NCI-H1105 treated with DMSO at 0.1 percent for 48 hours (cell line): ENCODE measurements around the gene SPPL2B.

ENCODE experiments used
- DNase-seq: peaks from one replicate; lab custom pipeline; 2025; lab: John Stamatoyannopoulos, UW

SPPL2B gene

GRCh38 chr19:2355168-2356035 lies 26.9 kb downstream of the SPPL2B start:
- no peak for DNase-seq

GRCh38 chr19:2356036-2356646 lies 27.7 kb downstream of the SPPL2B start:
- no peak for DNase-seq

GRCh38 chr19:2357279-2358206 lies 29.1 kb downstream of the SPPL2B start:
- no peak for DNase-seq

DNA sequence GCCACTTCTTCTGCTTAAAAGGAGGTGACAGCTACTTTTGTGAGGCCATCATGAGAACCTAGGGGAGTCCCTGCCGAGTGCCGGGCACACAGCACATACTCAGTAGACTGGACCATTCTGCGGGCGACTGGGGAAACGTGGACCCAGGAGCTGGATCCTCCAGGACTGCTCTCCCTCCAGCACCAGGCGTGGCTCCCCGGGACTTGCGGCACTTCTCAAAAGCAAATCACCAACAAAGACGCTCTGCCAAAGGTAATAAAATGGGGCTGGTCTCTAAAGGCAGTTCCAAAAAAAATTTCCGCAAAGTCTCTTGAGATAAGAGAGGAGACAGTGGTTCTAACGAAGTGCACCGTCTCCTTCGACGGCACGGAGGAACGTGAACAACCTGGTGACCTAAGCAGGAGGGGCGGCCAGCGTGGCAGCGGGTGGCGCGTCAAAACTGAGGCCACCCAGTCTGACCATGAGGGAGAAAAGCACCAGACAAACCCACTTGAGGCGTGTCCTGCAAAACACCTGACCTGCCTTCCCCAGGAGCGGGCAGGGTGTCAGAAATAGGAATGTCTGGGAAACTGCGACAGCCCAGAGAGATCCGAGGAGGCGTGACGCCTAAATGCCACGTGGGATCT lies 30.2 kb downstream of the SPPL2B start:
- no peak for DNase-seq

- DNase-seq: no peak
Observed at GRCh38 chr19:2359992-2360685, 31.7 kb downstream of the SPPL2B start, which contains the start of gene TMPRSS9. Gene TMPRSS9, plus strand, starts transcription at chr19:2360265. Its CDS starts 29,521 bp downstream, at chr19:2389786.

- no peak for DNase-seq
Observed at GRCh38 chr19:2360833-2361232, 32.3 kb downstream of the SPPL2B start.

DNA sequence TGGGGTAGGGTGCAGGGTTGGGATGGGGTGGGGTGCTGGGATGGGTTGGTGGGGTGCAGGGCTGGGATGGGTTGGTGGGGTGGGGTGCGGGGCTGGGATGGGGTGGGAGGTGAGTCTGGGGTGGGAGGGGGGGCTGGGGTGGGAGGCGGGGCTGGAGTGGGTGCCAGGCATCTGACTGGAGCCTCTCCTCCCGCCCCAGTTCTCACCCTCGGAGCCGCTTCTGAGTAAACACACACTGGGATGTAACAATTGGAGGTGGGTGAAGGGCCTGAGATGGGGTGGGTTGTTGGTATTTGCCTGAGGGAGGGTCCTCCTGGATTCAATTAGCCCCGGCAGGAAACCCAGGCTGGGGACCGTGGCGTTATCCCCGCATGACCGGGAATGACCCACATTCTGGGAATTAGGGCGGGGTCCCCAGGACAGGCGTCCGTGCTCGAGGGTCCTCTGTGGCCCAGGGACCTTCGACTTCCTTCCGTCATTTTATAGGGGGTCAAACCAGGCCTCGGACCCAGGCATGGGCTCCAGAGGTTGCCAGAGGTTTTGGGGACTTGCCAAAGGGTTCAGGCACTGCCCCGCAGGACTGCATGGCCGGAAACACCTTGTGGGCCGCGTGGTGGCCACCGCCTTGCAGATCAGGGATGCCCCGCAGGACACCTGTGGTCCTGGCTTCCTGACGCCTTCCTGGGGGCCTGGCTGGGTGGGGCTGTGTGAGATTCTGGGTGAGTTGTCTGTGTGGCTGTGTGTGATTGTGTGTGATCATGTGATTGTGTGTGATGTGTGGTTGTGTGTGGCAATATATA lies 33.0 kb downstream of the SPPL2B start:
- no peak for DNase-seq

- DNase-seq: no peak
Observed at GRCh38 chr19:2362046-2362969, 33.8 kb downstream of the SPPL2B start.

- DNase-seq: no peak
Observed at GRCh38 chr19:2362970-2363300, 34.5 kb downstream of the SPPL2B start.

DNA sequence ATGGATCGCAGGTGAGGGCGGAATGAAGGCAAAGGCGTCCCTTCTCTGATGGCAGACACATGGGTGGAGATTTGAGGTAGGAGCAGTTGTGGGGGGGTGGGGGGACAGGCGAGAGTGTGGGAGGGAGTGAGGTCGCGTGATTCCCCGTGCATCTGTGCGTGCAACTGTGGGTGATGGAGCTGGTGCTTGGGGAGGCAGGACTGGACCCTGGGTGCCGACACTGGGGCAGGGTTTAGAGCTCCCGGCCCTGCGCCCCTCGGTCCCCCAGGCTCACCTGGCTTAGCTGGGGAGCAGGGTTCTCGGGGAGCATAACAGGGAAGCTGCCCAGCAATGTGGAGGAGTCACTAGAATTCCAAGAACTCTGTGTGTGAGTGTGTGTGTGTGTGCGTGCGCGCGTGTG lies 34.9 kb downstream of the SPPL2B start:
- DNase-seq: no peak

GRCh38 chr19:2365201-2365970 lies 36.9 kb downstream of the SPPL2B start:
- DNase-seq: no peak

- DNase-seq: no peak
Observed at GRCh38 chr19:2371656-2372055, 43.2 kb downstream of the SPPL2B start.

DNA sequence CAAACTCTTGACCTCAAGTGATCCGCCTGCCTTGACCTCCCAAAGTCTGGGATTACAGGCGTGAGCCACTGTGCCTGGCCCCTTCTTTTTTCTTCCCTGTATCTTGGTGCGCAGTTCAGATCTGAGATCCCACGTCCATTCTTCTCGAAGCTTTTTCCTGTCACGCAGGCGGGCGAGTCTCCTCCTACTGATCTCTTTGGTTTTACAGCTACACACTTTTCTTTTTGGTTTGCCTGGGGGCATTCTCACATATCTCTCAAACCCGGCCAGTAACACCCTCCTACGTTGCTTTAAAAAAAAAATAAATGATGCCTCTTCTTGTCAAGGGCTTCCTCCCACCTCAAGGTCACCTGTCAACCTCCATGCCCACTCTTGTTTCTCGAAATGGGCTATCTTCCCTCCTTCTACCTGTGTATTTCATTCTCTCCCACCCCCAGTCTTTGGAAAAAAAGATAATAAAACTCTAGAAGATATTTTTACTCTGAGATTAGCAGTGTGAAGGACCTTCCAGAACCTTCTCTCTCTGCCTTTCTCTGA lies 43.7 kb downstream of the SPPL2B start:
- no peak for DNase-seq

GRCh38 chr19:2374808-2375207 lies 46.3 kb downstream of the SPPL2B start:
- DNase-seq: no peak

DNA sequence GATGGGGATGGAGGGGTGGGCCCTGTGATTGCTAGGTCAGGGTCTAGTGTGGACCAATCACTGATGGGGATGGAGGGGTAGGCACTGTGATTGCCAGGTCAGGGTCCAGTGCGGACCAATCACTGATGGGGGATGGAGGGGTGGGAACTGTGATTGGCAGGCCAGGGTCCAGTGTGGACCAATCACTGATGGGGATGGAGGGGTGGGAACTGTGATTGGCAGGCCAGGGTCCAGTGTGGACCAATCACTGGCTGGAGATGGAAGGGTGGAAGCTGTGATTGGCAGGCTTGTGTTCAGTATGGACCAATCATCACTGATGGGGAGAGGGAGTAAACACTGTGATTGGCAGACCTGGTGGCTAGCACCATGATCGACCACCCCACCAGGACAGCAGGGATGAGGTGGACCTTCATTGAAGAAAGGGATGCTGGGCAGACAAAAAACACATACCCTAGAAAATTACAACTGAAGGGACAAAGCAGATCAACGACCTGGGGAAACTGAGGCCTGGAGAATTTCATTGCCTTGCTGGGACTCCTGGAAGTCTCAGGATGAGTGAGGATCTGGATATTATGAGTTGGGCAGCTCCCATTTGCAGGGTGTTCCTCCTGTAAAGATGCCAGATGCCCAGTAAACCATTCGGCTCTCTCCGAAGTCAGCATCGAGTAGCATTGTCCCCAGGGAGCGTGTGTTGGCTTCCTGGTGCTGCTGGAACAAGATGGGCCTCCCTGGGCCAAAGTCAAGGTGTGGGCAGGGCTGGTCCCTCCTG lies 47.1 kb downstream of the SPPL2B start:
- no peak for DNase-seq

DNA sequence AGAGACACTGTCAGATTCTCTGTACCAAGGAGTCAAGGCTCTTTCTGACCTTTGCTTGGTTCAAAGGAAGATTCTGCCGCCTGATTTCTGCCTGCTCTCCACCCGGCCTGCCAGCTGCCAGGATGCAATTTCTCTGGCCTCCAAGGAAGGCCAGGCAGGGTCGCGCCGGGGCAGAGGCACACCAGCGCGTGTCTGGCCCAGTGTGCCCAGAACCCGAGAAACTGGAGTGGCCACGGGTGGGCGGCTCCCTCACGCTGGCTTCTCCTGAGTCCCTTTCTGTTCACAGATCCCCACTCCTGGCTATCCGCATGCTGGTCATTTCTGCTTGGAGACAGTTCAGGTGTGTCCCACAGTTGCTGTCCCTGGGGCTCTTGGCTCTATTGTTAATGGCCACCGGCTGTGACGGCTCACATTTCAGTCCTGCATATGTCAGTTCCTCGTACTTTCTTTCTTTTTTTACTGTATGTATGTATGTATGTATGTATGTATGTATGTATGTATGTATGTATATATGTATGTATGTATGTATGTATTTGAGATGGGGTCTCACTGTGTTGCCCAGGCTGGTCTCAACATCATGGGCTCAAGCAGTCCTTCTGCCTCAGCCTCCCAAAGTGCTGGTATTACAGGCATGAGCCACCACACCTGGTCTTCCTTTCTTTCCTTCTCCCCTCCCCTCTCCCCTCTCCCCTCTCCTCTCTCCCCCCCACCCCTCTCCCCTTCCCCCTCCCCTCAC lies 48.5 kb downstream of the SPPL2B start:
- DNase-seq: no peak

DNA sequence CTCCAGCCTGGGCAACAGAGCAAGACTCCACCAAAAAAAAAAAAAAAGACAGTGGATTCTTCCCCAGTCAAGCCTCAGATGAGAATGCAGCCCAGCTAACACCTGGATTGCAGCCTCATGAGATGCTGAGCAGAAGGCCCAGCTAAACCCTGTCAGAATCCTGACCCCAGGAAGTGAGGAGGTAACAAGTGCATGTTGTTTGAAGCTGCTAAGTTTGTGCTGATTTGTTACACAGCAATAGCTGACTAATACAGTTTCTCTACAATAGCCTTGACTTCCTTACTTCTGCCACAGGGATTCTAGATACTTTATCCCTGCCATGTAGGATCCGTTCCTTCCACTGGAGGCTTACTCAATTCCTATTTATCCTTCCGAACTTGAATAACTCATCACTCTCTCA lies 52.1 kb downstream of the SPPL2B start:
- no peak for DNase-seq
